Breast epithelium (tissue), 3 donors: ENCODE measurements around the gene CDC14B.

Experiments
- CTCF ChIP-seq, 3 donors: fragments of 450-650 bp; IDR thresholded peaks; one replicate each; pipeline ENCODE4 v1.5.1; 2016 to 2017; ENCODE audit warnings: antibody characterized with exemption in 3 of 3, mild to moderate bottlenecking in 3 of 3, moderate library complexity in 3 of 3
- POLR2A ChIP-seq: fragments of 450-650 bp; IDR thresholded peaks from one replicate; pipeline ENCODE4 v1.6.1; 2016; ENCODE audit warnings: antibody characterized with exemption, mild to moderate bottlenecking, moderate library complexity
- POLR2AphosphoS5 ChIP-seq, 3 donors: sonication (generic); formaldehyde crosslinking; IDR thresholded peaks; one replicate each; pipeline ENCODE4 v1.6.1; 2017; ENCODE audit warnings: antibody characterized with exemption in 3 of 3

GRCh38 chr9:96617439-96618185, 2.0 kb downstream of the CDC14B start:
- TF ChIP-seq CTCF (IDR thresholded peaks at IDR 0.05) (no peak), POLR2AphosphoS5 (IDR thresholded peaks at IDR 0.05) (no peak), POLR2A (no peak)
